Trophoblast cell (in vitro differentiated cells and primary cell): ENCODE results near the gene NR1D1.
A peak's percentile ranks its signal among the peaks of the same experiment; 100 is the strongest.

Source experiments
- DNase-seq, 2 donors: peaks; one replicate each; pipeline ENCODE4 v3.0.0-alpha.2; 2016
- H2AFZ ChIP-seq: 2 replicates; pipeline ENCODE4 v1.6.1; 2013; ENCODE audit warnings: low read length, moderate library complexity, mild to moderate bottlenecking; ENCODE audit not compliant: insufficient read depth, poor library complexity
- H2AK5ac ChIP-seq: 2 replicates; pipeline ENCODE4 v1.6.1; 2013; ENCODE audit warnings: mild to moderate bottlenecking, low read length
- H2BK120ac ChIP-seq: 2 replicates; pipeline ENCODE4 v1.6.1; 2013; ENCODE audit warnings: low read length, mild to moderate bottlenecking, moderate library complexity; ENCODE audit not compliant: insufficient read depth, poor library complexity
- H2BK12ac ChIP-seq: 2 replicates; pipeline ENCODE4 v1.6.1; 2013; ENCODE audit warnings: mild to moderate bottlenecking, low read length, moderate library complexity
- H2BK5ac ChIP-seq: 2 replicates; pipeline ENCODE4 v1.6.1; 2013; ENCODE audit warnings: low read length, low read depth, moderate library complexity, mild to moderate bottlenecking; ENCODE audit not compliant: poor library complexity
- H3K14ac ChIP-seq: 2 replicates; pipeline ENCODE4 v1.6.1; 2013; ENCODE audit warnings: mild to moderate bottlenecking, low read length
- H3K18ac ChIP-seq: 2 replicates; pipeline ENCODE4 v1.6.1; 2013; ENCODE audit warnings: mild to moderate bottlenecking, low read length
- H3K23ac ChIP-seq: 2 replicates; pipeline ENCODE4 v1.6.1; 2013; ENCODE audit warnings: low read length
- H3K27ac ChIP-seq: 2 replicates; pipeline ENCODE4 v1.5.1; 2013; ENCODE audit warnings: low read depth, mild to moderate bottlenecking, inconsistent platforms, low read length, moderate library complexity
- H3K27me3 ChIP-seq: 2 replicates; pipeline ENCODE4 v1.6.1; 2013; ENCODE audit warnings: inconsistent platforms, mild to moderate bottlenecking, low read length, moderate library complexity; ENCODE audit not compliant: insufficient read depth
- H3K36me3 ChIP-seq, 2 experiments: 1 replicate in 1 of 2; 2 replicates in 1 of 2; pipeline ENCODE4 v1.6.1; 2013; ENCODE audit warnings: low read length in 2 of 2, mild to moderate bottlenecking in 2 of 2, moderate library complexity in 1 of 2; ENCODE audit not compliant: insufficient read depth in 2 of 2, control insufficient read depth in 1 of 2
- H3K4ac ChIP-seq: 2 replicates; pipeline ENCODE4 v1.6.1; 2013; ENCODE audit warnings: low read depth, mild to moderate bottlenecking, low read length, moderate library complexity
- H3K4me1 ChIP-seq, 2 experiments: 1 replicate in 1 of 2; 2 replicates in 1 of 2; pipeline ENCODE4 v1.6.1; 2013; ENCODE audit warnings: low read length in 2 of 2, mild to moderate bottlenecking in 2 of 2, moderate library complexity in 1 of 2; ENCODE audit not compliant: insufficient read depth in 2 of 2, control insufficient read depth in 1 of 2
- H3K4me2 ChIP-seq: 2 replicates; pipeline ENCODE4 v1.6.1; 2013; ENCODE audit warnings: inconsistent platforms, mild to moderate bottlenecking, low read length, moderate library complexity
- H3K4me3 ChIP-seq: 2 replicates; pipeline ENCODE4 v1.5.1; 2013; ENCODE audit warnings: mild to moderate bottlenecking, low read depth, low read length, inconsistent platforms
- H3K79me1 ChIP-seq: one replicate; pipeline ENCODE4 v1.6.1; 2013; ENCODE audit warnings: low read length
- H3K79me2 ChIP-seq: 2 replicates; pipeline ENCODE4 v1.6.1; 2013; ENCODE audit warnings: low read length, mild to moderate bottlenecking; ENCODE audit not compliant: control insufficient read depth, insufficient read depth, poor library complexity
- H3K9ac ChIP-seq: 2 replicates; pipeline ENCODE4 v1.6.1; 2013; ENCODE audit warnings: mild to moderate bottlenecking, low read length
- H3K9me3 ChIP-seq: 2 replicates; pipeline ENCODE4 v1.6.1; 2013; ENCODE audit warnings: low read depth, mild to moderate bottlenecking, control low read depth, inconsistent platforms, low read length; ENCODE audit not compliant: insufficient read depth
- H4K12ac ChIP-seq: 2 replicates; pipeline ENCODE4 v1.6.1; 2013; ENCODE audit warnings: low read depth, mild to moderate bottlenecking, low read length, moderate library complexity
- H4K8ac ChIP-seq: 2 replicates; pipeline ENCODE4 v1.6.1; 2013; ENCODE audit warnings: low read depth, mild to moderate bottlenecking, low read length, moderate library complexity
- H4K91ac ChIP-seq: one replicate; pipeline ENCODE4 v1.6.1; 2013; ENCODE audit warnings: low read depth, mild to moderate bottlenecking, low read length, moderate library complexity
- WGBS: extraction: QIAGEN DNeasy Blood & Tissue Kit; methylation state at CpG from one replicate; pipeline ENCODE4 v1.1.7; 2013; ENCODE audit warnings: missing lambda C conversion rate; ENCODE audit not compliant: insufficient read length, insufficient coverage; ENCODE audit errors: extremely low coverage; 5-methylcytosine and 5-hydroxymethylcytosine counted together

The NR1D1 gene

GRCh38 chr17:40068917-40069750 lies 31.3 kb downstream of the NR1D1 start:
- Histone ChIP-seq H3K36me3 (no peaks in the 10 kb centered on the region), H3K27me3 (no peaks in the 10 kb centered on the region), H2AK5ac (no peak overlapping the region), H3K23ac (no peak overlapping the region), H3K79me1 (no peaks in the 10 kb centered on the region), H4K91ac (no peak overlapping the region), H2AFZ (peak overlapping the region; percentile 37), H4K8ac (no peak overlapping the region), H3K9ac (no peak overlapping the region), H3K9me3 (no peaks in the 10 kb centered on the region), H3K4me2 (no peak overlapping the region), H3K4me1 (peaks cover 2 to 16% of the 10 kb centered on the region in 2 experiments), H2BK12ac (no peak overlapping the region), H3K4me3 (peak overlapping the region; percentile 1), H3K18ac (no peak overlapping the region), H4K12ac (no peak overlapping the region), H3K79me2 (no peaks in the 10 kb centered on the region), H3K27ac (no peak overlapping the region), H2BK120ac (no peak overlapping the region), H3K4ac (no peak overlapping the region), H2BK5ac (no peak overlapping the region), H3K14ac (no peak overlapping the region)
- peak in 1 of 2 donors; percentile 50 for DNase-seq
- WGBS = no CpG with 5 or more reads among the region's 14 CpGs

DNA sequence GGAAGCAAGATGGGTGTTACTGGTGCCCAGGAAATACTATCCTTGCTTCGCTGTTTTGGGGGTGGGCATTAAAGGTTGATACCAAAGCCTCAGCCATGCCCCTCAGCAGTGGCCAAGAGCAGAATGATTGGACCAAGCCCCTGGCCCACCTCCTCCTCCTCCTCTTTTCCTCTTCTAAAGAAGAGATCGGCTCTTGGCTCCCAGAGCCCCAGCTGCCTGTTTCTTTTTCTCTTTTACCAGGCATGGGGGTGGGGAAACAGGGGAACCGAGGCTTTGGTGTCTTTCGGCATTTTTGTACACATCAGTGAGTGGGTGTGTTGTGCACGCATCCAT lies 31.8 kb downstream of the NR1D1 start:
- Histone ChIP-seq H4K12ac (no peak overlapping the region), H3K36me3 (no peaks in the 10 kb centered on the region), H4K91ac (no peak overlapping the region), H3K27ac (no peak overlapping the region), H3K4me3 (peak overlapping the region; percentile 1), H3K4ac (no peak overlapping the region), H2AK5ac (no peak overlapping the region), H3K4me1 (peaks cover 2 to 21% of the 10 kb centered on the region in 2 experiments), H3K27me3 (no peaks in the 10 kb centered on the region), H3K9me3 (no peaks in the 10 kb centered on the region), H2BK120ac (no peak overlapping the region), H3K23ac (no peak overlapping the region), H4K8ac (no peak overlapping the region), H3K79me2 (no peaks in the 10 kb centered on the region), H2BK5ac (no peak overlapping the region), H3K14ac (no peak overlapping the region), H3K18ac (no peak overlapping the region), H3K4me2 (no peak overlapping the region), H2BK12ac (no peak overlapping the region), H2AFZ (peak overlapping the region; percentile 37), H3K79me1 (no peaks in the 10 kb centered on the region), H3K9ac (no peak overlapping the region)
- DNase-seq = no peak
- no CpG with 5 or more reads among the region's 5 CpGs for WGBS

DNA sequence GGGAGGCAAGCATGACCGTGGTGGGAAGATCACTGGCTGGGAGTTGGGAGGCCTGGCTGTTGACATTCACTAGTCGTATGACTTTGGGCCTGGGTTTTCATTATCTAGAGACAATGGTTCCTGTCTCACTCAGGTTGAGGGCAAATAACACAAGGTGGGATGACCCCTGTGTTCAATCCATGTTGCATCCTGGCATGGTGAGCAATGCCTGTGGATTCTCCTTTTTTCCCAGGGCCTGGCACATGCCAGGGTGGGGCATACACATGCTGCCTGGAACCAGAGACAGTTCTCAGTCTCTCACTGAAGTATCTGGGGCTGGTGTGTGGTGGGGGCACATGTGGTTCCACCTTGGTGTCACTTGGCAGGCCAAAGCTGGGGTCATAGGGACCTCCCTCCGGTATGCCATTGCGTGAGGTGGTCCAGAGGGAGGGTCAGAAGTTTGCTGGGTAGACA lies 32.2 kb downstream of the NR1D1 start:
- no peak for DNase-seq
- Histone ChIP-seq H3K23ac (no peak overlapping the region), H3K4me1 (peaks cover 2 to 23% of the 10 kb centered on the region in 2 experiments), H2BK12ac (no peak overlapping the region), H3K27me3 (no peaks in the 10 kb centered on the region), H2AFZ (no peak overlapping the region), H3K27ac (no peak overlapping the region), H3K4me3 (no peak overlapping the region), H3K9ac (no peak overlapping the region), H3K4me2 (no peak overlapping the region), H3K14ac (no peak overlapping the region), H4K8ac (no peak overlapping the region), H2AK5ac (no peak overlapping the region), H3K79me2 (no peaks in the 10 kb centered on the region), H3K79me1 (peaks cover 4% of the 10 kb centered on the region), H3K18ac (no peak overlapping the region), H2BK120ac (no peak overlapping the region), H4K91ac (no peak overlapping the region), H2BK5ac (no peak overlapping the region), H4K12ac (no peak overlapping the region), H3K4ac (no peak overlapping the region), H3K36me3 (no peaks in the 10 kb centered on the region), H3K9me3 (no peaks in the 10 kb centered on the region)
- WGBS = no CpG with 5 or more reads among the region's 4 CpGs

GRCh38 chr17:40067710-40068109 lies 32.7 kb downstream of the NR1D1 start:
- H4K91ac ChIP-seq = no peak overlapping the region
- no peak overlapping the region for H3K18ac ChIP-seq
- no peak overlapping the region for H3K23ac ChIP-seq
- H3K4me1 ChIP-seq = peaks cover 2 to 23% of the 10 kb centered on the region in 2 experiments
- H3K9me3 ChIP-seq = no peaks in the 10 kb centered on the region
- H3K4me3 ChIP-seq = no peak overlapping the region
- no peak overlapping the region for H3K27ac ChIP-seq
- no peak overlapping the region for H2AK5ac ChIP-seq
- H2AFZ ChIP-seq = no peak overlapping the region
- H3K79me1 ChIP-seq = peaks cover 8% of the 10 kb centered on the region
- no peak overlapping the region for H3K4ac ChIP-seq
- H3K79me2 ChIP-seq = no peaks in the 10 kb centered on the region
- no peak overlapping the region for H2BK120ac ChIP-seq
- no peak for DNase-seq
- H4K12ac ChIP-seq = no peak overlapping the region
- H3K27me3 ChIP-seq = no peaks in the 10 kb centered on the region
- H4K8ac ChIP-seq = no peak overlapping the region
- H2BK5ac ChIP-seq = no peak overlapping the region
- no CpG with 5 or more reads among the region's 7 CpGs for WGBS
- no peak overlapping the region for H2BK12ac ChIP-seq
- no peak overlapping the region for H3K14ac ChIP-seq
- no peaks in the 10 kb centered on the region for H3K36me3 ChIP-seq
- H3K9ac ChIP-seq = no peak overlapping the region
- H3K4me2 ChIP-seq = no peak overlapping the region
